DMS79 (cell line): ENCODE measurements around the gene TRMT2A.
A peak's percentile ranks its signal among the peaks of the same experiment; 100 is the strongest.

Source experiments
- DNase-seq: peaks from one replicate; lab custom pipeline; 2025; lab: John Stamatoyannopoulos, UW

TRMT2A gene

GRCh38 chr22:20135265-20135664 lies 18.2 kb upstream of the TRMT2A start:
- no peak for DNase-seq

- no peak for DNase-seq
These were observed 17.0 kb upstream of the TRMT2A start for GRCh38 chr22:20133930-20134549.

- DNase-seq = no peak
These were observed 15.7 kb upstream of the TRMT2A start for GRCh38 chr22:20132686-20133246.

GRCh38 chr22:20131859-20132685 lies 15.0 kb upstream of the TRMT2A start:
- DNase-seq = no peak

GRCh38 chr22:20131597-20131858 lies 14.5 kb upstream of the TRMT2A start, which contains the start of gene ZDHHC8:
TSS of gene ZDHHC8 (plus strand) at chr22:20131804. CDS start at chr22:20131948, 144 bp downstream.
- no peak for DNase-seq

- DNase-seq = peak; percentile 13
These were observed 13.9 kb upstream of the TRMT2A start for GRCh38 chr22:20130731-20131596.

- DNase-seq = peak; percentile 27
These were observed 13.3 kb upstream of the TRMT2A start for GRCh38 chr22:20130319-20130718.

GRCh38 chr22:20129747-20130014 lies 12.7 kb upstream of the TRMT2A start:
- DNase-seq = no peak

- no peak for DNase-seq
These were observed 12.1 kb upstream of the TRMT2A start for GRCh38 chr22:20128902-20129746.

- DNase-seq = no peak
These were observed 11.5 kb upstream of the TRMT2A start for GRCh38 chr22:20128619-20128901.

- DNase-seq = no peak
These were observed 11.0 kb upstream of the TRMT2A start for GRCh38 chr22:20127869-20128618.

GRCh38 chr22:20127318-20127868 lies 10.4 kb upstream of the TRMT2A start:
- DNase-seq = no peak

GRCh38 chr22:20126284-20127029 lies 9.4 kb upstream of the TRMT2A start:
- DNase-seq = no peak

- no peak for DNase-seq
These were observed 8.5 kb upstream of the TRMT2A start for GRCh38 chr22:20125201-20126174.

- no peak for DNase-seq
These were observed 7.2 kb upstream of the TRMT2A start for GRCh38 chr22:20124083-20124787.

- DNase-seq = no peak
These were observed 6.5 kb upstream of the TRMT2A start for GRCh38 chr22:20123366-20124082.

GRCh38 chr22:20121856-20122415 lies 4.9 kb upstream of the TRMT2A start:
- DNase-seq = no peak
